OCI-LY3 (cell line): Measurements from ENCODE around the gene CFAP410.

ENCODE experiments used
- H2AFZ ChIP-seq: fragments of 200-600, 300-600 bp; shearing (Covaris generic); 2 replicates; pipeline ENCODE4 v1.6.0; 2014; ENCODE audit warnings: antibody characterized with exemption, low read depth, low read length
- H3K27ac ChIP-seq: fragments of 200-600, 300-600 bp; sonication (generic); 2 replicates; pipeline ENCODE4 v1.5.1; 2014; ENCODE audit warnings: mild to moderate bottlenecking, low read length, moderate library complexity, mixed read lengths
- H3K27me3 ChIP-seq: fragments of 200-600, 300-600 bp; sonication (generic); 2 replicates; pipeline ENCODE4 v1.6.1; 2014; ENCODE audit warnings: low read depth, low read length, mixed read lengths
- H3K36me3 ChIP-seq: fragments of 200-600, 300-600 bp; sonication (generic); replicated peaks from 2 replicates; pipeline ENCODE3; 2014; ENCODE audit warnings: low read depth, low read length, mixed read lengths
- H3K4me1 ChIP-seq: fragments of 300-600, 200-600 bp; sonication (generic); 2 replicates; pipeline ENCODE4 v1.6.1; 2014; ENCODE audit warnings: low read length, mixed read lengths
- H3K4me2 ChIP-seq: fragments of 200-600, 300-600 bp; sonication (generic); 2 replicates; pipeline ENCODE4 v1.6.1; 2014; ENCODE audit warnings: low read length, mixed read lengths
- H3K4me3 ChIP-seq: fragments of 300-600, 200-600 bp; sonication (generic); 2 replicates; pipeline ENCODE4 v1.5.1; 2014; ENCODE audit warnings: antibody characterized with exemption, mild to moderate bottlenecking, low read length, moderate library complexity
- H3K79me2 ChIP-seq: fragments of 300-600, 200-600 bp; shearing (Covaris generic); 2 replicates; pipeline ENCODE4 v1.6.1; 2014; ENCODE audit warnings: mild to moderate bottlenecking, low read length, mixed read lengths
- H3K9ac ChIP-seq: fragments of 300-600, 200-600 bp; shearing (Covaris generic); 2 replicates; pipeline ENCODE4 v1.6.0; 2014; ENCODE audit warnings: mild to moderate bottlenecking, low read length, moderate library complexity
- H3K9me3 ChIP-seq: fragments of 200-600, 300-600 bp; shearing (Covaris generic); 2 replicates; pipeline ENCODE4 v1.6.1; 2014; ENCODE audit warnings: low read length, mixed read lengths; ENCODE audit not compliant: insufficient read depth
- H4K20me1 ChIP-seq: fragments of 200-600, 300-600 bp; sonication (generic); 2 replicates; pipeline ENCODE4 v1.6.1; 2016; ENCODE audit warnings: low read length, mixed read lengths; ENCODE audit not compliant: insufficient read depth
- CTCF ChIP-seq: fragments of 200-600, 300-600 bp; sonication (generic); IDR thresholded peaks from 2 replicates; pipeline ENCODE4 v1.5.1; 2014; ENCODE audit warnings: antibody characterized with exemption, low read length, low read depth
- EZH2phosphoT487 ChIP-seq: fragments of 200-600 bp; shearing (Covaris generic); IDR thresholded peaks from 2 replicates; pipeline ENCODE4 v1.6.1; 2018; ENCODE audit warnings: antibody characterized with exemption, mixed run types, low read depth

Gene CFAP410

GRCh38 chr21:44313451-44313850 is 25.7 kb downstream of the CFAP410 start:
- H3K36me3 ChIP-seq, result peaks cover 19% of the 10 kb centered on the region
- H3K27me3 ChIP-seq, result no peaks in the 10 kb centered on the region
- H3K4me1 ChIP-seq, result no peaks in the 10 kb centered on the region
- H3K9me3 ChIP-seq, result no peaks in the 10 kb centered on the region
- no peak overlapping the region for H3K4me2 ChIP-seq
- no peak overlapping the region for H2AFZ ChIP-seq
- H4K20me1 ChIP-seq, result no peaks in the 10 kb centered on the region
- TF ChIP-seq CTCF (no peak), EZH2phosphoT487 (no peak)
- H3K9ac ChIP-seq, result no peak overlapping the region
- no peak overlapping the region for H3K27ac ChIP-seq
- H3K79me2 ChIP-seq, result no peaks in the 10 kb centered on the region
- no peak overlapping the region for H3K4me3 ChIP-seq

GRCh38 chr21:44312716-44313115 is 26.5 kb downstream of the CFAP410 start:
- Histone ChIP-seq H3K4me1 (no peaks in the 10 kb centered on the region), H3K27ac (no peak overlapping the region), H2AFZ (no peak overlapping the region), H3K9ac (no peak overlapping the region), H3K79me2 (no peaks in the 10 kb centered on the region), H4K20me1 (no peaks in the 10 kb centered on the region), H3K27me3 (no peaks in the 10 kb centered on the region), H3K4me3 (no peak overlapping the region), H3K9me3 (no peaks in the 10 kb centered on the region), H3K36me3 (peaks cover 20% of the 10 kb centered on the region), H3K4me2 (no peak overlapping the region)
- TF ChIP-seq EZH2phosphoT487 (no peak), CTCF (no peak)

- no peaks in the 10 kb centered on the region for H4K20me1 ChIP-seq
- H3K4me1 ChIP-seq, result no peaks in the 10 kb centered on the region
- no peak overlapping the region for H3K4me3 ChIP-seq
- H3K27ac ChIP-seq, result no peak overlapping the region
- no peak overlapping the region for H3K4me2 ChIP-seq
- H2AFZ ChIP-seq, result no peak overlapping the region
- peaks cover 22% of the 10 kb centered on the region for H3K36me3 ChIP-seq
- H3K9me3 ChIP-seq, result no peaks in the 10 kb centered on the region
- no peaks in the 10 kb centered on the region for H3K27me3 ChIP-seq
- no peak overlapping the region for H3K9ac ChIP-seq
- no peaks in the 10 kb centered on the region for H3K79me2 ChIP-seq
- no peak for TF ChIP-seq CTCF
- no peak for TF ChIP-seq EZH2phosphoT487
These were observed 27.1 kb downstream of the CFAP410 start for GRCh38 chr21:44312089-44312488.

- TF ChIP-seq CTCF (0 out of 2 replicates have a peak, but pooled peaks have one; percentile 6), EZH2phosphoT487 (no peak)
- H3K4me1 ChIP-seq, result no peaks in the 10 kb centered on the region
- no peak overlapping the region for H3K27ac ChIP-seq
- H2AFZ ChIP-seq, result no peak overlapping the region
- H4K20me1 ChIP-seq, result peaks cover 9% of the 10 kb centered on the region
- H3K4me3 ChIP-seq, result no peak overlapping the region
- H3K79me2 ChIP-seq, result peaks cover under 1% of the 10 kb centered on the region; the same call in 1 of the 2 replicates
- H3K9ac ChIP-seq, result no peak overlapping the region
- H3K9me3 ChIP-seq, result no peaks in the 10 kb centered on the region
- no peaks in the 10 kb centered on the region for H3K27me3 ChIP-seq
- peaks cover 26% of the 10 kb centered on the region for H3K36me3 ChIP-seq
- H3K4me2 ChIP-seq, result no peak overlapping the region
These were observed 28.3 kb downstream of the CFAP410 start for GRCh38 chr21:44310628-44311507.
